Activated CD4-positive, alpha-beta memory T cell treated with anti-CD3 and anti-CD28 coated beads, Interleukin-2, amount 10 ng/mL, durations not matched to agents 7 days and 5 days (primary cell): ENCODE measurements around the gene ANO9. TPM values are rescaled to one million over a fixed set of nuclear protein-coding genes. Genes with fewer than 3 reads are reported as not detected.

Experiments
- CTCF ChIA-PET: fragments of 350-600 bp; sonication (Branson Sonifier 250); formaldehyde crosslinking; loops from one replicate; lab custom pipeline; 2021; ENCODE audit warnings: antibody characterized with exemption, inconsistent platforms; lab: Charles Lee
- POLR2A ChIA-PET: fragments of 350-600 bp; sonication (Branson Sonifier 250); formaldehyde crosslinking; loops from one replicate; lab custom pipeline; 2021; ENCODE audit warnings: antibody characterized with exemption; lab: Charles Lee
- DNase-seq: peaks from one replicate; pipeline ENCODE4 v3.0.0-alpha.2; 2020
- H3K27ac Mint-ChIP-seq: one replicate; pipeline ENCODE4 v1.8.0; 2021; ENCODE audit warnings: mild to moderate bottlenecking, mixed read lengths
- H3K27me3 Mint-ChIP-seq: one replicate; pipeline ENCODE4 v1.8.0; 2021; ENCODE audit warnings: mixed read lengths
- H3K36me3 Mint-ChIP-seq: one replicate; pipeline ENCODE4 v1.8.0; 2021; ENCODE audit warnings: low read depth, mixed read lengths
- H3K4me1 Mint-ChIP-seq: one replicate; pipeline ENCODE4 v1.8.0; 2021; ENCODE audit warnings: mixed read lengths
- H3K4me3 Mint-ChIP-seq: one replicate; pipeline ENCODE4 v1.8.0; 2021; ENCODE audit warnings: mild to moderate bottlenecking, mixed read lengths
- H3K9me3 Mint-ChIP-seq: one replicate; pipeline ENCODE4 v1.8.0; 2021; ENCODE audit warnings: mixed read lengths
- total RNA-seq, 2 experiments: library from RNA; stranded (reverse); gene quantifications; one replicate each; pipeline ENCODE4 v1.2.3, GENCODE V29; 2021

The ANO9 gene, protein sequence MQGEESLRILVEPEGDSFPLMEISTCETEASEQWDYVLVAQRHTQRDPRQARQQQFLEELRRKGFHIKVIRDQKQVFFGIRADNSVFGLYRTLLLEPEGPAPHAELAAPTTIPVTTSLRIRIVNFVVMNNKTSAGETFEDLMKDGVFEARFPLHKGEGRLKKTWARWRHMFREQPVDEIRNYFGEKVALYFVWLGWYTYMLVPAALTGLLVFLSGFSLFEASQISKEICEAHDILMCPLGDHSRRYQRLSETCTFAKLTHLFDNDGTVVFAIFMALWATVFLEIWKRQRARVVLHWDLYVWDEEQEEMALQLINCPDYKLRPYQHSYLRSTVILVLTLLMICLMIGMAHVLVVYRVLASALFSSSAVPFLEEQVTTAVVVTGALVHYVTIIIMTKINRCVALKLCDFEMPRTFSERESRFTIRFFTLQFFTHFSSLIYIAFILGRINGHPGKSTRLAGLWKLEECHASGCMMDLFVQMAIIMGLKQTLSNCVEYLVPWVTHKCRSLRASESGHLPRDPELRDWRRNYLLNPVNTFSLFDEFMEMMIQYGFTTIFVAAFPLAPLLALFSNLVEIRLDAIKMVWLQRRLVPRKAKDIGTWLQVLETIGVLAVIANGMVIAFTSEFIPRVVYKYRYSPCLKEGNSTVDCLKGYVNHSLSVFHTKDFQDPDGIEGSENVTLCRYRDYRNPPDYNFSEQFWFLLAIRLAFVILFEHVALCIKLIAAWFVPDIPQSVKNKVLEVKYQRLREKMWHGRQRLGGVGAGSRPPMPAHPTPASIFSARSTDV
- total RNA-seq: 10 to 100 TPM; 69.2 to 73.5 TPM

DNA sequence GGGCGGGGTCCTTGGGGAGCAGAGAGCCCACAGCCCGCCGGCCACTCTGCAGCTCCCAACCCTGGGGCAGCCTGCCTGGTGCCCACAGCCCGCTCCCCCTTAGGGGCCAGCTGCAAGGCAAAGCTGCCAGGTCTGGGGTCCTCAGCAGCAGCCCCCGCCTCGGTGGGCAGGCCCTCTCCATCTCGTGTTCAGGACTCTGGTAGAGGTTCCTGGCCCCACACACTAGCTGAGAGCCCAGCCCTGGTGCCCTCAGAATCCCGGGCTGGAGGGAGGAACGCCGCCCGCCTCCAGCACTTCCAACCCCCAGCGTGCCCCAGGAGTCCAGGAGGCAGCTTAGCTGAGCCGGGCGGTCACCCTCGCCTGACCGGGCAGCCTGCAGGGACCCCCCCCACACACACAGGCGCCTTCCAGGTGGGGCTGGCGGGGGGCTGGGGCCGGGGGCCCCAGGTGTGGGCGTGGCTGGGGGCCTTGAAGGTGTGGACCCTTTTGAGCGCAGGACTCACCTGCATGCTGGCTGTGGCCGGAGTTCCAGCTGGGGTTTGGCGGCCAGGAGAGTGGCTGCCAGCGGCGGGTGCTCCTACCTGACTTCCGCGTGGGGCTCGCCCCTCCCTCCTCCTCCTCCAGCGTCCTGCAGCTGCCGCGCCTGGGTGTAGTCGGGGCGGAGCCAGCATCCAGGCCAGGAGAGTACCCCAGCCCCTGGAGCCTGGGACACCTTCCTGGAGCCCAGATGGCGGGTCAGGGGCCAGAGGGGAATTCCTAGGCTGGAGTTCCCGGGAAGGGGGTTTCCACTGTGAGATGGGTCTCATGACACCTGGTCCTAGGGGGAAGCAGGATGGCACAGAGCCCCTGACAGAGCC, at the start of gene ANO9:
Gene ANO9, minus strand, starts transcription at position 594 of the 857 bp plus-strand sequence. Its CDS starts 85 bp downstream, at position 509.
- Mint-ChIP-seq H3K4me1 (peaks cover 35% of the 10 kb centered on the region), H3K36me3 (no peaks in the 10 kb centered on the region), H3K27ac (no peak within 1 kb of the TSS), H3K4me3 (peak within 1 kb of the TSS; percentile 75), H3K9me3 (no peaks in the 10 kb centered on the region), H3K27me3 (peaks cover 9% of the 10 kb centered on the region)
- POLR2A ChIA-PET: interaction anchor here (0.9 to 3.1 kb wide), 5 partner anchors 19 to 62 kb away, joined by 3 to 30 read pairs (median 3); partner anchors contain the start of gene SIGIRR
- CTCF ChIA-PET: interaction anchor here (1.4 to 3.3 kb wide), 3 partner anchors 7 to 77 kb away, joined by 3 to 23 read pairs (median 6); partner anchors contain the start of gene PTDSS2
- peak; percentile 74 for DNase-seq

DNA sequence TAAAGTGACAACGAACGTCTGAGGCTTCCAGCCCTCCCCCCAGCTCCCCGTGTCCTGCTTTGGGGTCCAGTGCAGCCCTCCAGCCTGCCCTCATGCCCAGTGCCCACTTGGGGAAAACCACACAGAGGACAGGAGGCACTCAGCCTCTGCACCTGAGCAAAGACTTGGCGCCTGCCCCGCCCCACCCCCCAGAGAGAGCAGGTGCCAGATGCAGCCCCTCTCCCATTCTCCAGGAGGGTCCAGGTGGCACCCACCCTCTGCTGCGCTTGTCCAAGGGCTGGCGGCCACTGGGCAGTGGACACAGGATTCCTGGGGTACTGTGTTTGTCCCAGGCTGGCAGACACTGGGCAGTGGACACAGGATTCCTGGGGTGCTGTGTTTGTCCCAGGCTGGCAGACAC, 49.5 kb upstream of the ANO9 start:
- no peak for DNase-seq
- H3K9me3 Mint-ChIP-seq: no peaks in the 10 kb centered on the region
- H3K36me3 Mint-ChIP-seq: peaks cover 11% of the 10 kb centered on the region
- POLR2A ChIA-PET: no interaction called here
- H3K27me3 Mint-ChIP-seq: no peaks in the 10 kb centered on the region
- peaks cover 2% of the 10 kb centered on the region for H3K4me1 Mint-ChIP-seq
- CTCF ChIA-PET: no interaction called here
- H3K4me3 Mint-ChIP-seq: no peak overlapping the region
- no peak overlapping the region for H3K27ac Mint-ChIP-seq

DNA sequence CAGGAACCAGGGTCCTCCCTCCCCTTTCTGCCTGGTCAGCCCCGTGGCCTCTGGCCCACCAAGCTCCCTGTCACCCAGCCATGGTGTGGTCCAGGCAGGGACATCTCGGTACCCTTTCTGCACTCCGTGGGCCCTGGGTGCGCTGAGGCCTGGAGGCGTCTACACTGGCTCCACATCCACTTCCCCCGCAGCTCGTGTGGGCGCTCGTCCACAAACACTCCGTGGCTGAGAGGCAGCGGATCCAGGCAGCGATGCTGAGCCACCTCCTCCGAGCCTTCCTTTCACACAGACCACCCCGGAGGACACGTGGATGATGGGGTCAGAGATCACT, 49.1 kb upstream of the ANO9 start:
- no peak overlapping the region for H3K4me3 Mint-ChIP-seq
- ChIA-PET POLR2A (no interaction called here), CTCF (no interaction called here)
- DNase-seq: no peak
- no peak overlapping the region for H3K27ac Mint-ChIP-seq
- peaks cover 1% of the 10 kb centered on the region for H3K4me1 Mint-ChIP-seq
- no peaks in the 10 kb centered on the region for H3K9me3 Mint-ChIP-seq
- peaks cover 8% of the 10 kb centered on the region for H3K36me3 Mint-ChIP-seq
- H3K27me3 Mint-ChIP-seq: no peaks in the 10 kb centered on the region

DNA sequence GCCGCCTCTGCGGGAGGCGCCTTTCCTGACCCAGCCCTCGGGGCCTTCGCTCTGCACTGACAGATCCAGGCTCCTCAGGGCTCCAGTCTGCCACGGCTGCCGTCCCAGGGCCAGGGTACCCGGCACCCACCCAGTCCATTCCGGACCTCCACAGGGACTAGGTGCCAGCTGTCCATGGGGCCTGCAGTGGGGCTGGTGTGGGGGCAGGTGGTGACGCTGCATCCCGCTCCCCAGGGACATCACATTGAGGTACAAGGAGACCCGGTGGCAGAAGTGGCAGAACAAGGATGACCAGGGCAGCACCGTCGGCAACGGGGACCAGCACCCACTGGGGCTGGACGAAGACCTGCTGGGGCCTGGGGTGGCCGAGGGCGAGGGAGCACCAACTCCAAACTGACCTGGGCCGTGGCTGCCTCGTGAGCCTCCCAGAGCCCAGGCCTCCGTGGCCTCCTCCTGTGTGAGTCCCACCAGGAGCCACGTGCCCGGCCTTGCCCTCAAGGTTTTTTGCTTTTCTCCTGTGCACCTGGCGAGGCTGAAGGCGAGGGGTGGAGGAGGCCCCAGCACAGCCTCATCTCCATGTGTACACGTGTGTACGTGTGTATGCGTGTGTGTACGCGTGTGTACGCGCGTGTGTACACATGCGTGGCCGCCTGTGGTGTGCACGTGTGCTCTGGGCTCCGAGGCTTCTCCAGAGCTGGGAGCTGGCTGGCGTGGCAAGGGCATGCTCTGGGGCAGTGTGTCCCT, 48.5 kb upstream of the ANO9 start:
- Mint-ChIP-seq H3K4me1 (no peaks in the 10 kb centered on the region), H3K9me3 (no peaks in the 10 kb centered on the region), H3K27ac (no peak overlapping the region), H3K4me3 (no peak overlapping the region), H3K36me3 (peaks cover 6% of the 10 kb centered on the region), H3K27me3 (no peaks in the 10 kb centered on the region)
- POLR2A ChIA-PET: no interaction called here
- no peak for DNase-seq
- CTCF ChIA-PET: no interaction called here

DNA sequence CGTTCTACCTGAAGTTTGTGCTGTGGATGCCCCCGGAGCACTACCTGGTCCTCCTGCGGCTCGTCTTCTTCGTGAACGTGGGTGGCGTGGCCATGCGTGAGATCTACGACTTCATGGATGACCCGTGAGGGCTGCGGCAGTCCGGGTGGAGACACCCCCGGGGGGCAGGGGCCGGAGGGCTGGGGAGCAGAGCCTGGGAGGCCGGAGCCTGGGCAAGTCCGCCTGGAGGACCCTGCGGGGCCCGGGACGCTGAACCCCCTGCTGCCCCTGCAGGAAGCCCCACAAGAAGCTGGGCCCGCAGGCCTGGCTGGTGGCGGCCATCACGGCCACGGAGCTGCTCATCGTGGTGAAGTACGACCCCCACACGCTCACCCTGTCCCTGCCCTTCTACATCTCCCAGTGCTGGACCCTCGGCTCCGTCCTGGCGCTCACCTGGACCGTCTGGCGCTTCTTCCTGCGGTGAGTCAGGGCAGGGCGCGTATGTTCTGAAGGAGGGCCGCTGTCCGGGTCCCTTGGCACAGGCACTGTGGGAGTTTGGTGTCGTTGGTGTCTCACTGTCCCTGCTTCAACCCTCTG, 47.9 kb upstream of the ANO9 start:
- DNase-seq: no peak
- Mint-ChIP-seq H3K36me3 (peaks cover 2% of the 10 kb centered on the region), H3K9me3 (no peaks in the 10 kb centered on the region), H3K27ac (no peak overlapping the region), H3K4me3 (no peak overlapping the region), H3K4me1 (no peaks in the 10 kb centered on the region), H3K27me3 (no peaks in the 10 kb centered on the region)
- ChIA-PET CTCF (no interaction called here), POLR2A (interaction anchor here (1.4 kb wide), 1 partner anchor 17 kb away, joined by 3 read pairs; no protein-coding TSS in a partner anchor)

DNA sequence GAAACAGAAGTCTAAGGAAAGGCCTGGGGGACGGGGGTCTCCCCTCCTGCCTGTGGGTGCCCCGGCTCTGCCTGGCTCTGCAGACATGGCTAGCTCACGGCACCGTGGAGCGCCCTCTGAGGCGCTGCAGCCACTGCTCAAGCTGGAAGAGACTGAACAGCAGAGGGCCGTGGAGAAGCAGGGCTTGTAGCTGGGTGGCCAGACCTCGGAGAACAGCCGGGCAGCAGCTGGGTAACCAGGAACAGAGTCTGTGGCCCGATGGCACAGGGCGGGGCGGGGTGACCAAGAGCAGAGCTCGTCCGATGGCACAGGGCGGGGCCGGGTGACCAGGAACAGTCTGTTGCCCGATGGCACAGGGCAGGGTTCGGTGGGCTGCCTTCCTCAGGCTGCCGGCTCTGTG, 47.2 kb upstream of the ANO9 start:
- no peaks in the 10 kb centered on the region for H3K27me3 Mint-ChIP-seq
- POLR2A ChIA-PET: interaction anchor here (1.4 kb wide), 1 partner anchor 17 kb away, joined by 3 read pairs; no protein-coding TSS in a partner anchor
- no peaks in the 10 kb centered on the region for H3K4me1 Mint-ChIP-seq
- no peak overlapping the region for H3K27ac Mint-ChIP-seq
- H3K9me3 Mint-ChIP-seq: no peaks in the 10 kb centered on the region
- no peak overlapping the region for H3K4me3 Mint-ChIP-seq
- CTCF ChIA-PET: no interaction called here
- DNase-seq: no peak
- H3K36me3 Mint-ChIP-seq: no peaks in the 10 kb centered on the region

DNA sequence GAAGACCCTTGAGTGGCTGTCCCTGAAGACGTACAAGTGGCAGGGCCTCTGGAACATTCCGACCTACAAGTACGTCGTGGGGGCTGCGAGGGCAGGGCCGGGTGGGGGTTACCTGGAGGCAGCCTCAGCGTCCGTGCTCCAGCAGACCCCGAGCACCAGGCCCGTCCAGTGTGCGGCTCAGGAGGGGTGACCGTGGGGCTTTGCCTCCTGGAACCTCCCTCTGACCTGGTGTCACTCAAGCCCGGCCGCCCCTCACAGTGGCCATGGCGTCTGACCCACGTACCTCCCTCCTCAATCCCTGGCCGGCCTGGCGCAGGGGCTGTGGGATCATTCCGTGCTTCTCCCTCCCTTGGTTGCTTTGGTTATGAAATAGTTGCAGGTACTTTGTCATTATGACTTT, 46.8 kb upstream of the ANO9 start:
- ChIA-PET CTCF (no interaction called here), POLR2A (interaction anchor here (1.4 kb wide), 1 partner anchor 18 kb away, joined by 3 read pairs; no protein-coding TSS in a partner anchor)
- no peaks in the 10 kb centered on the region for H3K4me1 Mint-ChIP-seq
- no peak overlapping the region for H3K4me3 Mint-ChIP-seq
- H3K27ac Mint-ChIP-seq: no peak overlapping the region
- H3K27me3 Mint-ChIP-seq: no peaks in the 10 kb centered on the region
- no peak for DNase-seq
- no peaks in the 10 kb centered on the region for H3K36me3 Mint-ChIP-seq
- no peaks in the 10 kb centered on the region for H3K9me3 Mint-ChIP-seq

DNA sequence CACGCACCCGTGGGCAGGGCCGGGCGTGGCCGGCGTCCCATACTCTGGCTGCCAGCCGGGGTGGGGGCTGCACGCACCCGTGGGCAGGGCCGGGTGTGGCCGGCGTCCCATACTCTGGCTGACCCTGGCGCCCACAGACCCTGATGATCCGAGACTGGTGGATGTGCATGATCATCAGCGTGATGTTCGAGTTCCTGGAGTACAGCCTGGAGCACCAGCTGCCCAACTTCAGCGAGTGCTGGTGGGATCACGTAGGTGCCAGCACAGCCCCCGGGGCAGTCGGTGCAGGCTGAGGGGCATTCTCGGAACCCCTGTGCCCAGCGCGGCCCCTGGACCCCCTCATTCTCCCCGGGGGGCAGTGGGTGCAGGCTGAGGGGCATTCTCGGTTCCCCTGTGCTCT, 46.3 kb upstream of the ANO9 start:
- Mint-ChIP-seq H3K36me3 (no peaks in the 10 kb centered on the region), H3K4me3 (no peak overlapping the region), H3K27ac (no peak overlapping the region), H3K27me3 (no peaks in the 10 kb centered on the region), H3K4me1 (no peaks in the 10 kb centered on the region), H3K9me3 (no peaks in the 10 kb centered on the region)
- CTCF ChIA-PET: no interaction called here
- POLR2A ChIA-PET: no interaction called here
- no peak for DNase-seq

DNA sequence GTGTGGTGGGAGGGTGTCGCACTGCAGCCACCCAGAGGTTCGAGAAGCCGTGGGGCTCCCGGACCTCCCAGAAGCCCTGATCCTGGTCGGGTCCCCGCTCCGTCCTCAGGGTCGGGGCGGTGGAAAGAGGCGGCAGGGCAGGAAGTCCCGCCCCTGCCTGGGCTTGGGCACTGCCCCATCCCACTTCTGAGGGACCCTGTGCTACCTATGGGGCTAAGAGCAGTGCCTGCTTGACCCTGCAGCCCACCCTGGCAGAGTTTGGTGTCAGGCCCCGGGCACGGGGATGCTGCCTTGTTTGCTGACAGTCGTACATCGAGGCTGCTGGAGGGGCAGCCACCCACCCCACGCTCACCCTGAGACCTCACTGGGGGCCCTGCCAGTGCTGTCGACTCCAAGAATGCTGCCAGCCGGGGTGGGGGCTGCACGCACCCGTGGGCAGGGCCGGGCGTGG, 45.8 kb upstream of the ANO9 start:
- no peak for DNase-seq
- no peaks in the 10 kb centered on the region for H3K36me3 Mint-ChIP-seq
- no peak overlapping the region for H3K4me3 Mint-ChIP-seq
- CTCF ChIA-PET: no interaction called here
- no peaks in the 10 kb centered on the region for H3K9me3 Mint-ChIP-seq
- no peak overlapping the region for H3K27ac Mint-ChIP-seq
- POLR2A ChIA-PET: no interaction called here
- H3K4me1 Mint-ChIP-seq: no peaks in the 10 kb centered on the region
- H3K27me3 Mint-ChIP-seq: no peaks in the 10 kb centered on the region

DNA sequence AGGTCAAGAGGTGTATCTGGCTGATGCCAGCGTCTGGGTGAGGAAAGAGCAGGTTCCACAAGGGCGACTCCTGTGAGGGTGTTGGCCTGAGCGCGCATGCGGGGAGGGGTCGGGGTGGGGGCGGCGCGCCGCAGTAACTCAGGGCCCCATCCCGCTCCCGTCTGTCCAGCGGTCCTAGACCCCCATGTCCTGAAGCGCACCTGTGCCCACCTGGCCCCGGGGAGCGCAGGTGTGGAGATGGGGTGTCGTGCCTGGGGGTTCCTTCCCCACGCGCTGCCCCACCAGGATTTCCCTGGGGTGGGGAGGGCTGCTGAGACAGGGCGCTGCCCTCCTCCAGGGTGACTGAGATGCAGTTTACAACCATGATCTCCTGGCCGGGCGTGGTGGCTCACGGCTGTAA, 44.4 kb upstream of the ANO9 start:
- ChIA-PET CTCF (no interaction called here), POLR2A (no interaction called here)
- no peak for DNase-seq
- Mint-ChIP-seq H3K4me3 (no peak overlapping the region), H3K27me3 (no peaks in the 10 kb centered on the region), H3K4me1 (no peaks in the 10 kb centered on the region), H3K27ac (no peak overlapping the region), H3K9me3 (no peaks in the 10 kb centered on the region), H3K36me3 (no peaks in the 10 kb centered on the region)

DNA sequence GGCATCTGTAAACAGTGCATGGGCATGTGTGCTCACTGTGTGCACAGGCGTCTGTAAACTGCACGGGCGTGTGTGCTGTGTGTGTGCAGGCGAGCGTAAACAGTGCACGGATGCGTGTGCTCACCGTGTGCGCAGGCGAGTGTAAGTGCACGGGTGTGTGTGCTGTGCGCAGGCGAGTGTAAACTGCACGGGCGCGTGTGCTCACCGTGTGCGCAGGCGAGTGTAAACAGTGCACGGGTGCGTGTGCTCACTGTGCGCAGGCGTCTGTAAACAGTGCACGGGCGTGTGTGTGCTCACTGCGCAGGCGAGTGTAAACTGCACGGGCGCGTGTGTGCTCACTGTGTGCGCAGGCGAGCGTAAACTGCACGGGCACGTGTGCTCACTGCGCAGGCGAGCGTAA, 42.8 kb upstream of the ANO9 start:
- no peaks in the 10 kb centered on the region for H3K9me3 Mint-ChIP-seq
- ChIA-PET POLR2A (no interaction called here), CTCF (no interaction called here)
- H3K4me1 Mint-ChIP-seq: no peaks in the 10 kb centered on the region
- DNase-seq: no peak
- H3K27ac Mint-ChIP-seq: no peak overlapping the region
- no peaks in the 10 kb centered on the region for H3K27me3 Mint-ChIP-seq
- H3K36me3 Mint-ChIP-seq: no peaks in the 10 kb centered on the region
- no peak overlapping the region for H3K4me3 Mint-ChIP-seq

DNA sequence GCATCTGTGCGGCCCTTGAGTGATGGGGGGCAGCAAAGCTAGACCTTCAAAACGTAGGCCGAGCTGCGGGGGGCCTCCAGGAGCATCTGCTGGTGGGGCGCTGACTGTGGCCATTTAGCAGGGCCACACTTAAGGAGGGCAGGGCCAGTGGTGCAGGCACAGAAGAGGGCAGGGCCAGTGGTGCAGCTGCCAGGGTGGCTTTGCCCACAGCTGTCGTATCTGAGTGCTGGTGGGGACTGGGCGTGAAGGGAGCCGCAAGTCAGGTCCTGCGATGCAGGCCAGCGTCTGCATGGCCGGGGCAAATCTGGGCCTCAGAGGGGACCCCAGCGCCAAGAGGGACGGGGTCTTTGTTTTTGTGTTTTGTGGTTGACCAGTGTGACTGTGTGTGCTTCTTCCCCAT, 37.5 kb upstream of the ANO9 start:
- POLR2A ChIA-PET: no interaction called here
- no peak for DNase-seq

More for the DNA sequence above, 37.5 kb upstream of the ANO9 start:
- no peak overlapping the region for H3K4me3 Mint-ChIP-seq
- H3K36me3 Mint-ChIP-seq: no peaks in the 10 kb centered on the region
- CTCF ChIA-PET: no interaction called here
- no peaks in the 10 kb centered on the region for H3K27me3 Mint-ChIP-seq
- no peak overlapping the region for H3K27ac Mint-ChIP-seq
- H3K4me1 Mint-ChIP-seq: no peaks in the 10 kb centered on the region
- H3K9me3 Mint-ChIP-seq: no peaks in the 10 kb centered on the region
